ENCODE results near the gene EMCN.
"Not testable (repeated sequence)": the region's sequence is repeated elsewhere in the genome, so short reads cannot be mapped to it uniquely, and the experiment has no call there.

Gene EMCN

DNA sequence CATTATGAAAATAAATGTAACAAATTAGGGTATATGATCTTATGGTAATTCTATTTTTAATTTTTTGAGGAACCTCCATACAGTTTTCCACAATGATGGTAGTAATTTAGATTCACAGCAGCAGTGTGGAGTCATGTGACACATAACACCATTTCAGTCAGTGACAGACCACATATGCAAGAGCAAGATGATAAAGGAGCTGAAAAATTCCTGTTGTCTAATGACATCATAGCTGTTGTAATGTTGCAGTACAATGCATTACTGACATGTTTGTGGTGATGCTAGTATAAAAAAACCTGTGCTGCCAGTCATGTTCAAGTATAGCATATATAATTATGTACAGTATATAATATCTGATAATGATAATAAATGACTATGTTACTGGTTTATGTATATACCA, 28.5 kb downstream of the EMCN start:
- no peak for DNase-seq

DNA sequence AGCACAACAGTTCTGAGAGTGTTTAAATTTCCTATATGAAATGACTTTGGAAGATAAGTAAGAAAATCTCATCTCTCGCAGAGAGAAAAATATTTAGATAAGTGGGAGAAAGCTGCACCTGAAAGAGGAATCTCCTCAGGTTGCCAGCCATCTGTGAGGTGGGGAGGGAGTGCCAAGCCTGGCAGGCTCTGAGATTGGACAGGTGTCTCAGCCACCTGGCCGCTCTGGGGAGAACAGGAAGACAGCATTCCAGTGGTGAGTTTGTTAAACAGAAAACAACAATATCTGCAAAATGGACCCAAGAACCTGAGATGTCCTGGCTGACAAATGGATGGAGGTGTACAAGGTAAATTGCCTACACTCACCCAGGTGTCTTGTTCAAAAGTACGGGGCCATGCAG, 31.3 kb downstream of the EMCN start:
- no peak for DNase-seq

DNA sequence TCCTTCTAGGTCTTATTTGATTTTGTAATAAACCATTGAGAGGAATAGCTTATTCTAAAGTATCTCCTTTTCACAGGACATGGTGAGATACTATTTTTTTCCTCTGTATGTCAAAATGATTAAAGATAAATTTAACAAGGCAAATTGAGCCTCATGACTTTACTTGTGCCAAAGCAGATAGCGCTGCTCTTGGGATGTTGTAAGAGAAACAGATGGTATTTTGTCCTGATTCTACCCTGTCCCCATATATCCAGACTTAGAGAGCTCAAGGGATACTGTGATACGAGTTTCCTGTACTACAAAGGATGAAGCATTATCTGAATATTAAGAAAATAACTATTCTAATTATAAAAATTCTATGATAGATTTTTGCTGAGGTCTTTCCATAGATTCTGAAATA, 34.0 kb downstream of the EMCN start:
- no peak for DNase-seq

GRCh38 chr4:100479971-100480370, 37.9 kb downstream of the EMCN start:
- no peak for DNase-seq

DNA sequence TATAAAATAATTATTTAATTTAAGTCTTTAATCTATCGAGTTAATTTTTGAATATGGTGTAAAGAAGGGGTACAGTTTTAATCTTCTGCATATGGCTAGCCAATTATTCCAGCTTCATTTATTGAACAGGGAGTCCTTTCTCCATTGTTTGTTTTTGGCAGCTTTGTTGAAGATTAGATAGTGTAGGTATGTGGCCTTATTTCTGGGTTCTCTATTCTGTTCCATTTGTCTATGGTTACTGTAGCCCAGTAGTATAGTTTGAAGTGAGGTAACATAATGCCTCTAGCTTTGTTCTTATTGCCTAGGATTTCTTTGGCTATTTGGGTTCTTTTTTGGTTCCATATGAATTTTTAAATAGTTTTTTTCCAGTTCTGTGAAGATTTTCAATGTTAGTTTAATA, 48.3 kb downstream of the EMCN start:
- no peak for DNase-seq

DNA sequence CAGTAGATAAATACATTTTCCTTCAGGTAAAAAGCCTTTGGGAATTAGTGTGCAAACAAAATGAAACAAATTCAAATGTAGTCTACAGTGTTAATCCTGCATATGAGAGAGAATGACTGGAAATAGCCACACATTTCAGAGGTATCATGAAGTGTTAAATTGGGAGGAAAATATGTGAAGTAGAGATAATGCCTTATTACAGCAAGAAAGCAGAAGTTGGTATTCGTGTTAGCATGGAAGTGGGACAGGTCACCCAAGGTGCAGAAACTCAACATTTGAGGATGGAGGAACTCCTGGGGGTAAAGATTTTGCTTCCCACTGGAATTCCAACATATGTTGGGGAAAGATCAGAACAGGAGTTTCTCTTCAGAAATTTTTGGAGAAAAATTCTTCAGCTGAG, 51.3 kb downstream of the EMCN start:
- no peak for DNase-seq

- DNase-seq, result no peak
These were observed 55.8 kb downstream of the EMCN start for GRCh38 chr4:100461807-100462605.

- no peak for DNase-seq
These were observed 67.4 kb downstream of the EMCN start for GRCh38 chr4:100450449-100450848.

GRCh38 chr4:100431416-100431815, 86.4 kb downstream of the EMCN start:
- no peak for DNase-seq

- no peak for DNase-seq
These were observed 87.4 kb downstream of the EMCN start for GRCh38 chr4:100430451-100430850.

DNA sequence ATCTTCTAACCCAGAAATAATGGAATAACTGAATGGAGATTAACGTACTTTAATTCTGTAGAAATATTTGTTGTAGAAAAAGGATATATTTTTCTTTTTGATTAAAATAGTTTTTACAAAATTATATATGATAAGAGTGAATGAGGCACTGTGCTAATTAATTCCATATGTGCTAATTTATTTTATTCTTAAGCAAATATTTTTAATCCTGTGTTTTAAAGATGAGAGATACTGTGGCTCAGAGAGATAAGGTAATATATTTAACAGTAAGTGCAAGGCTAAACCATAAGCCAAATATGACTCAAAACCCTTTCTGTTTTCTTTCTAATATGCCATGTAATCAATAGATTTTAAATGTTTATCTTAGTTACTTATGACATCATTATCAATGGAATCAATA, 88.2 kb downstream of the EMCN start:
- no peak for DNase-seq

DNA sequence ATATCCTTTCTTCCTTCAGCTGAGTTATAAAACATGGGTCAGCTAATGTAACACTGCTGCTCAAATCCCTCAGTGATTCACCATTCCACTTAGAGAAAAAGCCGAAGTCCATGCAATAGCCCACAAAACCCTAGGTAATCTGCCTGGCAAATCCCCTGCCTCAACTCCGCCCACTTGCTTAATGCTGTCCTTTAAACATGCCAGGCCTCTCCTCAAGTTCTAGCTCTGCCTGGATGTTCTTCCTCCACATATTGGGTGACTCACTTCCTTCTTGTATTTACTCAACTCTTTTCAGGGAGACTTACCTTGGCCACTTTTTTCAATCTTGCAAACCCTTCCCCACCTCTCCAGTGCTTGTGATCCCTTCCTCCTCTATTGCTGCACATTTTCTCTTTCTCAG, 89.8 kb downstream of the EMCN start:
- no peak for DNase-seq

DNA sequence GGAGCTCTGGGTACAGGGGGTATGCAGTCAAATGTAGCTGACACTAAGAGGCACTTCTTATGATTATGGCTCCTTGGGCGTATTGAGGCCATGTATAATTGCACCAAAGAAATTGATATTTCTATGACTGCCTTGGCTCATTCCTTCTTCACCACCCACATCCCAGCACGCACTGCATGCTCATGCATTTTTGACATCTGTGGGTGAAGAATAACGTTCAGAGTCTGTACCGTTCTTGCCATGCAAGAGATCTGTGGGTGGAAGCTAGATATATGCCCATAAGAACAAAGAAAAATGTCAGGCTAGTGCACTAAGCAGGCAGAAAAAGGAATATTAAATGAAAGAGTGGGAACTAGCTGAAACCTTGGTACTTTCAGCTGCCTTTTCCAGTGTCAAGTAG, 93.4 kb downstream of the EMCN start:
- no peak for DNase-seq

- no peak for DNase-seq
These were observed 94.9 kb downstream of the EMCN start for GRCh38 chr4:100422894-100423293.

DNA sequence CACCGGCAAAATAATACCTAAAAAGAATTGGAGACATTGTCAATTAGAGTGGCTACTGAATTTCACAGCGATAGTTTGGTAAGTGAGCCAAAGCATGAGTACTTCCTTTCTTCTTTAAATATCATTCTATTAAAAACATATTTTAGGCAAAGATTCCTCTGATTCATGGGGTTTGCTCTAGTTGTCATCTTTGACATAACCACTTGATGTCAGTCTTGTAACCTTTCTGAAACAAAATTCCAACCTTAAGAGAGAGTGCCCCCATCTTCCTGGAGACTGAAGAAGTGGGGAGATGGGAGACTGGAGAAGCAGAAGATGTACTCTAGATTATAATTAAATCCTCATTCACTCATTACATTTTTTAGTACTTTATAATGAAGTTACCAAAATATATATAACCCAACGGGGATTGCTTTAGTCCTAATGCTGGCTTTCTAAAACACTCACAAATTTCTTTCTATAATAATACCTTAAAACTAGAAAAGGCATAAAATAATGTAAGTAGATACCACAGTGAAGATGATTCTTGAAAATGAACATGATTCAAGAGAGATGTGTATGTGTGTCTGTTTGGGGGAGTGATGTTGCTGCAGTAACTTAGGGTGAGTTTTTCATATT, 96.4 kb downstream of the EMCN start:
- peak; percentile 2 for DNase-seq

DNA sequence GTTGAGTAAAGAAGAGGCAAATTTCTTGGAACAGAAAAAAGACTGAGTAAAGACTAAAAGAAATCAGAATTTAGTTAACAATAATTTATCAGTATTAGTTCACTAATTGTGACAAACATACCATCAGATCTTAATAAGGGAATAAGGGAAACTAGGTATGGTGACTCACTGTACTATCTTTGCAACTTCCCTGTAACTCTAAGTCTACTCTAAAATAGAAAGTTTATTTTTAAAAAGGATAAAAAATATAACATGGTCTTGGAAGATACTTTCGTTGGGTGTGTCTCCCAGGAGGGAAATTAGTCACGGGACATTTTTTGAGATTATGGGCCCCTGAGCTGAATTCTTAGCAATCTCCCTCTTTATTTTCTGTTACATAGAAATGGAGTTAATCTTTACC, 97.3 kb downstream of the EMCN start:
- no peak for DNase-seq

DNA sequence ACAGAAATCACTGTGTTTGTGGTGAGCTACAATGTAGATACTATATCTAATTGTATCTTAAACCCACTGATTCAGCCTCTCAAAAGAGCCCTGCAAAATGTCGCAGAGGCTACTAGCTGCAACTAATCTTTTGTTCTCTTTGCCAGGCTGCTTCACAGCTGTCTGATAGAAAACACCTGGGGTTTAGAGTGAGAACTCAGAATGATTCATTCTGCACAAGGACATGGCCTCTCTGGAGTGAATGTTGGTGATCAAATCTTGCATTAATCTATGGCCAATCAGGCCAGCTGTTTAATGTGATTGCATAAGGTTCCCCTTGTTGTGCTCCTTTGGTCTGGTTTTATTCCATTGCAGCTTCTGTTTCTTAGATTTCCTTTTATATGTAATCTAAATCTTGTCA, 100.3 kb downstream of the EMCN start:
- DNase-seq, result no peak

- no peak for DNase-seq
These were observed 103.6 kb downstream of the EMCN start for GRCh38 chr4:100414016-100414790.

DNA sequence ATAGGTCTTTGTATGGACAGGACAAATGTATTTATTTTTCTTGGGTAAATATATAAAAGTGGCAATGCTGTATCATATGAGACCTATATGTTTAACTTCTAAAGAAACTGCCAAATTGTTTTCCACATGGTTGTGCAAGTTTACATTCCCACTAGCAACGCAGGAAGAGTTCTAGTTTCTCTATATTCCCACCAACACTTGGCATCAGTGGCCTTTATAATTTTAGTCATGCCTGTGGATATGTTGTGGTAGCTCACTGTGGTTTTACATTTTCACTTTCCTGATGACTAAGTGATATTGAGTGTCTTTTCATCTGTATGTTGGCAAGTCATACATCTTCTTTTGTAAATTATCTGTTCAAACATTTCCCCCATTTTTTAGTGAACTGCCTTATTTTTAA, 126.0 kb downstream of the EMCN start:
- peak; percentile 0 for DNase-seq

DNA sequence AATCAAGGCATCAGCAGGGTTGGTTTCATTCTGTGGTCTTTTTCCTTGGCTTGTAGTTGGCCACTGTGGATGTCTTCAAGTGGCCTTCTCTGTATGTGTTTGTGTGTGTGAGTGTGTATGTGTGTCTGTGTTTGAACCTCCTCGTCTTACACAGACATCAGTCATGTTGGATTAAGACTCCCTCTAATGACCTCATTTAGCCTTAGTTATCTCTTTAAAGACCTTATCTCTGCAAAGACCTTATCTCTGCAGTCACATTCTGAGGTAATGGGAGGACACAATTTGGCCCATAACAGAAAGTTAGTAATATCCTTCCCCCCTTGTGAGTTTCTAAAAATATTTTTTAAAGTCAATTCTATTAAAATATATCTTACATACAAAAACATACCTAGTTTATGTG, 126.7 kb downstream of the EMCN start:
- DNase-seq, result no peak

DNA sequence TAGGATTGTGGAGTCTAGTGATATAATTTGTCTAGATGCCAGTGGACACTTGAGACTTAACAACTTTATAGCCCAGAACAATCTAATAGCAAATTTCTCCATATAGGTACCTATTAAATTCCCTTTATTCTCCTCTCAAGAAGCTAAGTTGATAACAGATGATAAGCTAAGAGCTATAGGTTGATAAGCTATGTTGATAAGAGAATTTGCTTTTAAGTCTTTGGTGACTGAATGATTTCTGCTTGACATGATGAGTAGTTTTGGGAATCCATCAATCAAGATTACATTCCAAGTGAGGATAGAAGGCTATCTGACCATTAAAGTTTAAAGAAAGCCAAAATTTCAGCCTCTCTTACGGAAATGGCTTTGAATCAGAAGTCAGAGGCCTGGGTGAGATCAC, 131.6 kb downstream of the EMCN start:
- DNase-seq, result no peak

DNA sequence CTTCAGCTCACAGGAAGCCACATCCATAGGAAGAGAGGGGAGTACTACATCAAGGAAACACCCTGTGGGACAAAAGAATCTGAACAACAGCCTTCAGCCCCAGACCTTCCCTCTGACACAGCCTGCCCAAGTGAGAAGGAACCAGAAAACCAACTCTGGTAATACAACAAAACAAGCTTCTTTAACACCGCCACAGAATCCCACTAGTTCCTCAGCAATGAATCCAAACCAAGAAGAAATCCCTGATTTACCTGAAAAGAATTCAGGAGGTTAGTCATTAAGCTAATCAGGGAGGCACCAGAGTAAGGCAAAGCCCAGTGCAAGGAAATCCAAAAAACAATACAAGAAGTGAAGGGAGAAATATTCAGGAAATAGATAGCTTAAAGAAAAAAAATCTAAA, 137.4 kb downstream of the EMCN start:
- not testable (repeated sequence) for DNase-seq

- no peak for DNase-seq
These were observed 138.2 kb downstream of the EMCN start for GRCh38 chr4:100379583-100380105.

- DNase-seq, result no peak
These were observed 145.4 kb downstream of the EMCN start for GRCh38 chr4:100372432-100372831.

Data from suppressor macrophage treated with lipopolysaccharide for 4 hours (primary cell).